Activated CD4-positive, alpha-beta T cell treated with anti-CD3 and anti-CD28 coated beads for 36 hours (primary cell): Measurements from ENCODE around the gene PPP1R11. TPM values are rescaled to one million over a fixed set of nuclear protein-coding genes. Genes with fewer than 3 reads are reported as not detected.
A peak's percentile ranks its signal among the peaks of the same experiment; 100 is the strongest.

Source experiments
- ATAC-seq: fragments of 200-7000 bp; cut with Tn5 transposase; one replicate; pipeline ENCODE4 v1.10.0; 2021; ENCODE audit warnings: mild to moderate bottlenecking, moderate library complexity
- CTCF ChIA-PET: fragments of 350-600 bp; sonication (Branson Sonifier 250); formaldehyde crosslinking; loops from one replicate; lab custom pipeline; 2021; ENCODE audit warnings: antibody characterized with exemption; lab: Charles Lee
- POLR2A ChIA-PET: fragments of 350-600 bp; sonication (Branson Sonifier 250); formaldehyde crosslinking; loops from one replicate; lab custom pipeline; 2021; ENCODE audit warnings: antibody characterized with exemption, inconsistent platforms; lab: Charles Lee
- DNase-seq: peaks from one replicate; pipeline ENCODE4 v3.0.0-alpha.2; 2020
- H3K27ac Mint-ChIP-seq: one replicate; pipeline ENCODE4 v1.8.0; 2021; ENCODE audit warnings: mixed read lengths
- H3K27me3 Mint-ChIP-seq: one replicate; pipeline ENCODE4 v1.8.0; 2021; ENCODE audit warnings: mixed read lengths
- H3K36me3 Mint-ChIP-seq: one replicate; pipeline ENCODE4 v1.8.0; 2021; ENCODE audit warnings: low read depth, mixed read lengths
- H3K4me1 Mint-ChIP-seq: one replicate; pipeline ENCODE4 v1.8.0; 2021; ENCODE audit warnings: mixed read lengths
- H3K4me3 Mint-ChIP-seq: one replicate; pipeline ENCODE4 v1.8.0; 2021; ENCODE audit warnings: mild to moderate bottlenecking, moderate library complexity, mixed read lengths
- H3K9me3 Mint-ChIP-seq: one replicate; pipeline ENCODE4 v1.8.0; 2021; ENCODE audit warnings: low read depth, mixed read lengths
- intact Hi-C, 2 experiments: fragments of 100-400 bp; cut with DNase I in 1 of 2; cut with micrococcal nuclease in 1 of 2; formaldehyde crosslinking; loops; one replicate each; pipeline versions ENCODE4 v1.14.2 to v1.15.1; 2022 to 2024; cut with DNase I, micrococcal nuclease
- total RNA-seq, 2 experiments: library from RNA; stranded (reverse); gene quantifications; one replicate each; pipeline ENCODE4 v1.2.3, GENCODE V29; 2021

The PPP1R11 gene
- total RNA-seq, 2 experiments from 2014 or later, result 47.8 to 59.9 TPM

DNA sequence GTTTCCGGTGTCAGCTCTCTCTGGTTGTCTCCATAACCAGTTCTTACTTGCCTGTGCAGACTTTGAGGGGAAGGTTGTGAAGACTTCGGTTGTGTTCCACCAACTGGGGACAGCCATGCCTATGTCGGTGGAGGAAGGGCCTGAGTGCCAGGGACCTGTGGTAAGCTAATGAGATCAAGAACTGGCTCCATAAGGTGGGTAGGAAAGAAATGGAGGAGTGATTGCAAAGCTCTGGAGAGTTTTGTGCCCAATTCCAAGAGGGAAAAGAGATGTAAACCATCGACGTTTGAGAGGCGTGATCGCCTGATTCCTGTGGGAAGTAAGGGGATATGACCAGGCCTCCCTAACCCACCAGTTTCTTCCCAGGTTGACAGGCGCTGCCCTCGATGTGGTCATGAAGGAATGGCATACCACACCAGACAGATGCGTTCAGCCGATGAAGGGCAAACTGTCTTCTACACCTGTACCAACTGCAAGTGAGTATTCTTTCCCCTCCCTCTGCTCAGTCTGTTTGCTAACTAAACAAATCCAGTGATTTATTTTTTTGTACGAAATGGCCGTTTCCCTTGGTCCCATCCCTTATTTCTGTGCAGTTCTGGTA lies 5.0 kb upstream of the PPP1R11 start:
- ChIA-PET CTCF (interaction anchor here (0.8 to 3.9 kb wide), 4 partner anchors 13 to 309 kb away, joined by 3 to 21 read pairs (median 4); no protein-coding TSS in a partner anchor), POLR2A (interaction anchor here (0.7 to 2.9 kb wide), 3 partner anchors 9 to 264 kb away, joined by 3 to 7 read pairs (median 6); partner anchors contain the start of gene TRIM39)
- intact Hi-C loops, result loop anchor here (1.0 to 10.0 kb wide), 6 partner anchors 40 to 623 kb away; partner anchors contain the start of genes HLA-F (in 1 of the 2), PPP1R18 (in 1 of the 2) and TRIM26 (in 1 of the 2)
- H3K36me3 Mint-ChIP-seq, result peaks cover 31% of the 10 kb centered on the region
- no peaks in the 10 kb centered on the region for H3K27me3 Mint-ChIP-seq
- H3K4me1 Mint-ChIP-seq, result peaks cover 43% of the 10 kb centered on the region
- ATAC-seq, result peak; percentile 57
- H3K27ac Mint-ChIP-seq, result peak overlapping the region; percentile 98
- peak; percentile 66 for DNase-seq
- H3K9me3 Mint-ChIP-seq, result peaks cover 3% of the 10 kb centered on the region
- H3K4me3 Mint-ChIP-seq, result peak overlapping the region; percentile 94

DNA sequence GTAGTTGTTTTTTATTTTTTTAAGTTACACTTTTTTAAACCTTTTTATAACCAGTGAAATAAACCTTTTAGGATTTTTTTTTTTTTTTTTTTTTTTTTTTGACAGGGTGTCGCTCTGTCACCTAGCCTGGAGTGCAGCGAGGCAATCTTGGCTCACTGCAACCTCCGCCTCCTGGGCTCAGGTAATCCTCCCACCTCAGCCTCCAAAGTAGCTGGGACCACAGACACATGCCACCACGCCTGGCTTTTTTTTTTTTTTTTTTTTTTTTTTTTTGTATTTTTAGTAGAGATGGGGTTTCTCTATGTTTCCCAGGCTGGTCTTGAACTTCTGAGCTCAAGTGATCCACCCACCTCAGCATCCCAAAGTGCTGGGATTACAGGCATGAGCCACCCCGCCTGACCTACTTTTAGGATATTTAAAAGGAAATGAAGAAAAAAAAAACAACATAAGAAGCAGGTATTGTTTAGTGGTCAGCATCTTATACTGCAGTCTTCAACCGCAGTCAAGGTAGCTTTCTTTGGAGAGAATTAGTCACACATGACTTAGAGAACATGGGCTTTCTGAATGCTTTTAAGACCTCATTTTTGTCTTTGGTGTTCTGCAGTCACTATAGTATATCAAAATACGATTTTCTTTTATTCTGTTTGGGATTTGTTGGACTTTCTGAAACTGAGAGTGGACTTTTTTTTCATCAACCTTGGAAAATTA lies 4.4 kb upstream of the PPP1R11 start:
- ChIA-PET POLR2A (interaction anchor here (2.9 kb wide), 1 partner anchor 8 kb away, joined by 7 read pairs; no protein-coding TSS in a partner anchor), CTCF (interaction anchor here (0.7 to 3.9 kb wide), 3 partner anchors 12 to 68 kb away, joined by 3 to 21 read pairs (median 4); no protein-coding TSS in a partner anchor)
- H3K9me3 Mint-ChIP-seq, result peaks cover 3% of the 10 kb centered on the region
- no peak for DNase-seq
- H3K27ac Mint-ChIP-seq, result peak overlapping the region; percentile 98
- peaks cover 45% of the 10 kb centered on the region for H3K4me1 Mint-ChIP-seq
- no peaks in the 10 kb centered on the region for H3K27me3 Mint-ChIP-seq
- no peak for ATAC-seq
- intact Hi-C loops, result loop anchor here (5.0 to 10.0 kb wide), 3 partner anchors 40 to 622 kb away; partner anchors contain the start of genes HLA-F (in 1 of the 2) and PPP1R18 (in 1 of the 2)
- peaks cover 28% of the 10 kb centered on the region for H3K36me3 Mint-ChIP-seq
- H3K4me3 Mint-ChIP-seq, result peak overlapping the region; percentile 94

DNA sequence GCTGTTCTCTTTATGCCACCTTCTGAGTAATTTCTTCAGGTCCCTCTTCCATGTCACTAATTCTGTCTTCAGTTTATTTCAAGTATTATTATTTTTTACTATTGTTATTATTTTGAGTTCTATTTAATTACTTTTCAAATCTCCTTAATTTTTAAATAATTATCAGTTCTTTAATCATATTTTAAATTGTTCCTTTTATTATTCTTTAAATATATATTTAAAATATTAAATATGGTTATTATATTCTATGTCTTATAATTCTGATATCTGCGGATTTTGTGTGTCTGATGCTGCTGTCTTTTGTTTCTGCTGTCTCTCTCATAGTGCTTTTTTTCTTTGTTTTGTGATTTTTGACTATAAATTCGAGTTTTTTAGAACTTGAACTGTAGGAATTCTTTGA lies 3.7 kb upstream of the PPP1R11 start:
- Mint-ChIP-seq H3K4me1 (peaks cover 52% of the 10 kb centered on the region), H3K9me3 (peaks cover 3% of the 10 kb centered on the region), H3K4me3 (peak overlapping the region; percentile 48), H3K27me3 (no peaks in the 10 kb centered on the region), H3K36me3 (peaks cover 29% of the 10 kb centered on the region), H3K27ac (peak overlapping the region; percentile 80)
- ChIA-PET CTCF (no interaction called here), POLR2A (interaction anchor here (2.9 kb wide), 1 partner anchor 7 kb away, joined by 7 read pairs; no protein-coding TSS in a partner anchor)
- intact Hi-C loops, result loop anchor here (5.0 to 10.0 kb wide), 3 partner anchors 39 to 621 kb away; partner anchors contain the start of genes HLA-F (in 1 of the 2) and PPP1R18 (in 1 of the 2)
- DNase-seq (no peak), ATAC-seq (no peak)

DNA sequence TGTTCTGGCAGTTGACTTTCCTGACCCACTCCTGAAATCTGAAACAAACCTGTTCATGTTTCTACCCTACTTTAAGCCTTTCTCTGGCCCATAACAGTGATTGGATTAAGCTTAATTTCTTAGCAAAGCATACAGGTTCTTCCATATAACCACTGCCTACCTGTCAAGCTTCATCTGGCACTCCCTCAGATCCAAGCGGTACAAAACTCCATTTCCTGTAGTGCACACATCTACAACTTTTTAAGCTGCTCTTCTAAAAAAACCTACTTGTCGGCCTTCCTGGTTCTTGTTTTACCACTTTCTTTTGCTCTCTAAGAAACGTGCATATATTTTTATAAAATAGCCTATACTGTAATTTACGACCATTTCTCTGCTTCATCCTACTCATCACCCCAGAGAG lies 916 bp upstream of the PPP1R11 start:
- no peak for DNase-seq
- CTCF ChIA-PET, result interaction anchor here (0.6 to 1.7 kb wide), 6 partner anchors 9 to 416 kb away, joined by 3 to 5 read pairs (median 4); no protein-coding TSS in a partner anchor
- peak overlapping the region; percentile 86 for H3K4me3 Mint-ChIP-seq
- H3K4me1 Mint-ChIP-seq, result peaks cover 51% of the 10 kb centered on the region
- ATAC-seq, result no peak
- peaks cover 3% of the 10 kb centered on the region for H3K9me3 Mint-ChIP-seq
- peak overlapping the region; percentile 97 for H3K27ac Mint-ChIP-seq
- peaks cover 4% of the 10 kb centered on the region for H3K27me3 Mint-ChIP-seq
- peaks cover 53% of the 10 kb centered on the region for H3K36me3 Mint-ChIP-seq
- intact Hi-C loops, result loop anchor here (2.0 to 10.0 kb wide), 8 partner anchors 65 to 619 kb away; partner anchors contain the start of genes ABCF1 (in 1 of the 2), HLA-A (in 1 of the 2), PPP1R18 (in 1 of the 2) and TRIM26 (in 1 of the 2)
- POLR2A ChIA-PET, result interaction anchor here (0.6 kb wide), 2 partner anchors 33 to 433 kb away, joined by 3 to 4 read pairs; partner anchors contain the start of gene GABBR1

DNA sequence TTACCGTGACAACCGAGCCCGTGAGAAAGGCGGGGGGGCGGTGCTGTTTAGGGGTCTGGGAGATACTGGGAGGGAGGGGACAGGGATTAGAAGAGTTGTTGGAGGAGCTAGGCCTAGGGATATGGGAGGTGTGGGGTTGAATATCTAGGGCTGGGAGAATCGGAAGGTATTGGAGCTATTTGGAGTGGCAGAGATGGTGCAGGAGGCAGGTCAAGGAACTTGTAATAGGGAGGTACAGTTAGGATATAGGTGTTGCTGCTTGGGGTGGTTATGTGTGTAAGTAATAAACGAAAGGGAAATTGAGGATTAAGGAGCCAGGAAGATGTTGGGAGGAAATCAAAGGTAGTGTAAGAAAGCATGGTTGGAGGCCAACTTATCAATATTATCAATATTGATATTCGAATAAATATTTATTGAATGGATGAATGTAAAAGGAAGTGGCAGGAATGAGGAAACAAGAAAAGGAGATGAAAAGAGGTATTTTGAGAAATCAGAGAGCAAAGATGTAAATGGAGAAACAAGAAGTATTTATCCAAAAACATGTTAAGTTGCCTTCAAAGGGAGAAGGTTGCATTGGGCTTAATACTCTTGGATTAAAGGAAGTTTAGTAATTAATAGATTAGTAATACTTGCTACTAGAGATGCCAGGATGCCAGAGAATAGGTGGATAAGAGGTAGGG lies 602 bp downstream of the PPP1R11 start:
- H3K36me3 Mint-ChIP-seq, result peaks cover 50% of the 10 kb centered on the region

DNA sequence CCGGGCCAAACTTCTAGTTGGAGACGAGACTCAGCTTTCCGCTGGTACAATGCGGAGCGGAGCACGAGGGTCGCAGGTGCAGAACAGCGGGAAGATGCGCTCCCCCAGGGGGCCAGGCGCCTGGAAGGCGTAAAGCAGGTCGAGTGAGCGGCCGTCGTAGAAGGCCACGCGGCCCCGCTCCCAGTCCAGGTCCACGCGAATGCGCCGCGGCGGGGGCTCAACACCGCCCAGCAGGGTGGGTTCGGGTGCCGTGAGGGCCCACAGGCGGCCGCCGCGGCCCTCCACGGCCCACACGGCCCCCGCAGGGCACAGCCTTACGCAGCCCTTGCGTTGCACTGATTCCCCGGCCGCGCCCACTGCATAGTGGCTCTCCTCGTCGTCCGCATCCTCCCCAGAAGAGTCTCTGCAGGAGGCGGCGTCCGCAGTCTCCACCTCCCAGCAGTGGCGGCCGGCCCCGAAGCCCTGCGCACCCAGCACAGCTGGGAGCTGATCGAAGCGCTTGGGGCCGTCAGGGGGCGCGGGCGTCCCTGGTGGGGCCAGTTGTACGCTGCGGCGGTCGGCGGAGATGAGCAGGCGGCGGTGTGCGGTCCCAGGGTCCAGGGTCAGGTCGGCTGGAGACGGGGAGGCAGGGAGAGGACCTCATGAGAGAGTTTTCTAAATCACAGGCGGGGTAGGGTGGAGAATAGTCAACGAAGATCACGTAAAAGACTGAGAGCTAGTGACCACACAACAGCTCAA lies 4.3 kb downstream of the PPP1R11 start:
- H3K4me3 Mint-ChIP-seq, result no peak overlapping the region
- CTCF ChIA-PET, result interaction anchor here (0.7 to 1.3 kb wide), 2 partner anchors 32 to 153 kb away, joined by 3 read pairs; no protein-coding TSS in a partner anchor

More for the DNA sequence above, 602 bp downstream of the PPP1R11 start:
- peak overlapping the region; percentile 86 for H3K4me3 Mint-ChIP-seq
- ATAC-seq (no peak), DNase-seq (no peak)
- peaks cover 49% of the 10 kb centered on the region for H3K4me1 Mint-ChIP-seq
- ChIA-PET POLR2A (interaction anchor here (0.5 kb wide), 1 partner anchor 65 kb away, joined by 3 read pairs; no protein-coding TSS in a partner anchor), CTCF (interaction anchor here (0.5 kb wide), 1 partner anchor 201 kb away, joined by 3 read pairs; no protein-coding TSS in a partner anchor)
- peaks cover 3% of the 10 kb centered on the region for H3K9me3 Mint-ChIP-seq
- intact Hi-C loops, result loop anchor here (1.0 to 10.0 kb wide), 14 partner anchors 36 to 617 kb away; partner anchors contain the start of genes TRIM26 (in 2 of the 2), ABCF1 (in 1 of the 2), GNL1 (in 1 of the 2) and HLA-A (in 1 of the 2)
- H3K27me3 Mint-ChIP-seq, result peaks cover 14% of the 10 kb centered on the region
- H3K27ac Mint-ChIP-seq, result peak overlapping the region; percentile 97

DNA sequence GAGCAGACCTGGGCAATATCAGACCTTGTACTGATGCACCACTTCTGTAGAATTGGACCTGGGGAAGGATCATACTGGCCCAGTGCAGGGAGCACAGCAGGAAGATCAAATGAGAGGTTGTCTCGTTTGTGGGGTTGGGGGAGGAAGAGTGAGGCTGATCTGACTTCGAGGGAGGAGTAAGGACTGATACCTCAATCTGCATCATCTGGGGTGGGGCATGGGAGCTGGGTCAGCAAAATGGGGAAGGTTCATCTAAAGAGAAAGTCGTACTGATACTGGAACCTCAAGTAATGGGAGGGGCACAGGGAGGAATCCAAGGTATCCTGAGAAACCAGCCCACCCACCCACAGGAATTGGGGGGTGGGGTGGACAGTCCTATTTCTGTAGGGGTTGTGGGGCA lies 4.9 kb downstream of the PPP1R11 start:
- Mint-ChIP-seq H3K4me1 (peaks cover 50% of the 10 kb centered on the region), H3K9me3 (no peaks in the 10 kb centered on the region), H3K27me3 (peaks cover 38% of the 10 kb centered on the region), H3K4me3 (no peak overlapping the region), H3K27ac (no peak overlapping the region), H3K36me3 (peaks cover 29% of the 10 kb centered on the region)
- DNase-seq (no peak), ATAC-seq (no peak)
- ChIA-PET CTCF (interaction anchor here (0.7 kb wide), 1 partner anchor 152 kb away, joined by 3 read pairs; no protein-coding TSS in a partner anchor), POLR2A (no interaction called here)
- intact Hi-C loops, result no loop called here

More for the DNA sequence above, 4.3 kb downstream of the PPP1R11 start:
- Mint-ChIP-seq H3K36me3 (peaks cover 29% of the 10 kb centered on the region), H3K27me3 (peaks cover 38% of the 10 kb centered on the region), H3K9me3 (no peaks in the 10 kb centered on the region), H3K4me1 (peaks cover 44% of the 10 kb centered on the region), H3K27ac (no peak overlapping the region)
- no peak for ATAC-seq
- intact Hi-C loops, result no loop called here
- peak; percentile 36 for DNase-seq
- POLR2A ChIA-PET, result interaction anchor here (1.9 kb wide), 1 partner anchor 9 kb away, joined by 7 read pairs; the partner anchor contains the start of gene POLR1H

DNA sequence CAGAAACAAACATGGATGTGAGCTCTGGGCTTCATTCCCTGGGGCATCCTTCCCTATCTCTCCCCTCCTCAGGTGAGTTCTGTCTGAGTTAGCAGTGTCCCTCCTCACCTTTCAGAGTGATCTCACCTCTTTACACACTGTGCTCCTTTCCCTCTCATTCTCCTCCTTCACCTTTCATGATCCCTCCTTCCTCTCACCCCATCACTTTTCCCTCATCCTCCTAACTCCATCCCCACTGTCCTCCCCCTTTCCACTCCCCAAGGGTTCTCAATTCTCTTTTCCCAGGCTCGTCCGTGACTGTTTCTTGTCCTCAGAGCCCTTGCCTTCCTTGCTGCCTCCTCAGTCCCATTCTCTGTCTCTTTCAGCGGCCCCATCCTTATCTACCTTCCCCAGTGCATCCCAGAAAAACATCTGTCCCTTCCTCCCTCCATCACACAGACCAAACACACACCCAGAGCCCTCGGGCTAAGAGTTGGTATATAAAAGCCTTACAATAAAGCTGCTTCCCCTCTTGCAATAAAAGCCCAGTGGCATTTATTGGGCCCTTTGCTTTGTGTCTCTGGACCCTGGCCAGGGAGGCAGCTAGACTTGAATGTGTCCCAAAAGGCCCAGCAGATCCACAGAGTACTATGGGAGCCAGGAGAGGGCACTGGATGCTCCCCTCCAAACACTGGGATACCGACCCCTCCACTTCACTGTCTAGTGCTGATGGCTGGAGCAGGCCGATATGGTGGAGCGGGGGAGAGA lies 6.7 kb downstream of the PPP1R11 start:
- DNase-seq (no peak), ATAC-seq (no peak)
- no peak overlapping the region for H3K27ac Mint-ChIP-seq
- H3K4me1 Mint-ChIP-seq, result peaks cover 42% of the 10 kb centered on the region
- H3K36me3 Mint-ChIP-seq, result peaks cover 23% of the 10 kb centered on the region
- ChIA-PET CTCF (interaction anchor here (0.6 kb wide), 1 partner anchor 16 kb away, joined by 3 read pairs; no protein-coding TSS in a partner anchor), POLR2A (interaction anchor here (0.6 to 1.0 kb wide), 2 partner anchors 13 to 1306 kb away, joined by 3 to 7 read pairs; partner anchors contain the start of gene POLR1H)
- peak overlapping the region; percentile 54 for H3K4me3 Mint-ChIP-seq
- no peaks in the 10 kb centered on the region for H3K9me3 Mint-ChIP-seq
- H3K27me3 Mint-ChIP-seq, result peaks cover 38% of the 10 kb centered on the region
- intact Hi-C loops, result no loop called here

DNA sequence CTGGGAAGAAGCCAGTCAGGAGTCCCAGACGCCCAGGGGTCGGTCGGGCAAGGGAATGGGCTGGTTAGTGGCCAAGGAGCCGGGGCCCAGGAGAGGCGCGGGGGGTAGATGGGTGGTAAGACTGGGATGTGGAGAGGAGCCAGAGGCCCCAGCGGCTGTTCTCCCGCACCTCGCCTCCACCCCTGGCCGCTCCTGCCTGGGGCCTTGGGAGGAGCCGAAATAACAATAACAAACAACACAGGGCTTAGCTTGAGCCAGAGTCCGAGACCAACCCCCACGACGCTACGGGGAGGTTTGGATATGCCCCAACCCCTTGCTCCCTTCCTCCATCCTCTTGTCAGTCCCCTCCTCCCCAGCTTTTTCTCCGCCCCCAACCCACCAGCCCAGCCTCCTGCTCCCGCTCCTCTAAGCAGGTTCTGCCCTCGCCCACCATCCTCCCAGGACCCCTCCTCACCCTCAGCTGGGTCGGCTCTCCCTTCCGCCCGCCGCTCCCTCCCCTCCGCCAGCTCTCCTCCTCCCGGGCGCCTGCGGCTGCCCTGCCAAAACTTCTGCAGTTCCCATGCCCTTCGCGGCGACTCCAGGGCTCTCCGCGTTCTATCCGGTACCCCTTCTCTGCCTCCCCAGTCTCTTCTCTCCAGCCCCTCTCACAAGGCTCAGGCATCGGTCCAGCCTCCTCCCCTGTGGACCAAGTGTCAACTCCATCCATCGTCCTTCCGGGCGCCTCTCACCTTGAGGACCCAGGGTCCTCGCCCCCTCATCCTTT lies 7.5 kb downstream of the PPP1R11 start:
- Mint-ChIP-seq H3K4me3 (peak overlapping the region; percentile 54), H3K27ac (no peak overlapping the region), H3K9me3 (no peaks in the 10 kb centered on the region), H3K36me3 (peaks cover 17% of the 10 kb centered on the region), H3K4me1 (peaks cover 39% of the 10 kb centered on the region), H3K27me3 (peaks cover 38% of the 10 kb centered on the region)
- POLR2A ChIA-PET, result interaction anchor here (0.5 to 1.0 kb wide), 3 partner anchors 14 to 1305 kb away, joined by 3 to 7 read pairs (median 4); partner anchors contain the start of gene POLR1H
- no peak for DNase-seq
- intact Hi-C loops, result no loop called here
- peak; percentile 18 for ATAC-seq
- CTCF ChIA-PET, result interaction anchor here (0.6 to 1.3 kb wide), 5 partner anchors 8 to 59 kb away, joined by 3 to 4 read pairs (median 3); no protein-coding TSS in a partner anchor
